ENCODE measurements around the gene SPOCK3. TPM values are rescaled to one million over a fixed set of nuclear protein-coding genes. Genes with fewer than 3 reads are reported as not detected.

The SPOCK3 gene
- total and polyA plus RNA-seq, 2 donors (not counting 3 experiments of a cell fraction or from before 2014, with no cell fraction given): 0.10 TPM; not detected in 1

DNA sequence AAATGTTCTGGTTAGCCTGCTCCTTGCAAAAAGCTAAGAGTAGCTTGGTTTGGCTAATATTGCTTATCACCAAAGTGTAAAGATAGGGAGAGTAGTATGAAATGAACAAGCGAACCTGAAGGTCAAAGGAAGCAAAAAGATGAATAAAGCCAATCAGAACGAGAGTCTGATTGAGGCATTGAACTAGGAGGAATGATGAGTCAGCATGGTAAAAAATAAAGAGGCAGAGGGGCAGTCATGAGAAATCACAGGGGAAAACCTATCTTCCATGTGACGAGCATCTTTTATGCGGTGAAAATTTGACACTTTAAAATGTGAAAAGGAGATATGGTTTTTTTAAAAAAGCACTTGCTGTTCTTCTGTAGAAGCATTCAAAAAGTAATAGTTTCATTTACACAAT, 533.7 kb downstream of the SPOCK3 start:
- Histone ChIP-seq H3K9me3 (replicated peaks; ENCODE audit: control insufficient read depth, insufficient read depth, low read length) (peaks cover 5% of the 10 kb centered on the region), H3K79me2 (ENCODE audit: control insufficient read depth, insufficient read depth, low read length) (no peaks in the 10 kb centered on the region), H4K20me1 (replicated peaks; ENCODE audit: control insufficient read depth, extremely low read depth, insufficient read depth, low read length) (no peaks in the 10 kb centered on the region), H3K4me1 (ENCODE audit: control insufficient read depth, extremely low read depth, insufficient read depth, low read length) (no peaks in the 10 kb centered on the region), H3K9ac (replicated peaks; ENCODE audit: extremely low read depth, insufficient read depth, low read length) (no peak overlapping the region), H2AFZ (ENCODE audit: low read depth, low read length) (no peak overlapping the region), H3K27ac (ENCODE audit: insufficient read depth, low read depth, low read length) (no peak overlapping the region), H3K4me3 (replicated peaks in 1 of 3; ENCODE audit: insufficient read depth in 1 of 3, low read depth in 1 of 3, low read length in 3 of 3) (no peak overlapping the region), H3K27me3 (ENCODE audit: control insufficient read depth in 2 of 2, insufficient read depth in 2 of 2, low read length in 2 of 2) (no peaks in the 10 kb centered on the region), H3K36me3 (ENCODE audit: control insufficient read depth in 2 of 2, extremely low read depth in 1 of 2, insufficient read depth in 2 of 2, low read length in 2 of 2) (no peaks in the 10 kb centered on the region), H3K4me2 (ENCODE audit: insufficient read depth, low read length) (no peak overlapping the region), H3K9me1 (replicated peaks; ENCODE audit: control insufficient read depth, extremely low read depth, insufficient read depth, low read length) (no peaks in the 10 kb centered on the region)
- TF ChIP-seq GATA2 (IDR thresholded peaks at IDR 0.05; ENCODE audit: insufficient read depth, insufficient read length, low read depth, low read length): no peak
- TF ChIP-seq JUN (IDR thresholded peaks at IDR 0.05; ENCODE audit: borderline replicate concordance, insufficient read depth, insufficient read length, low read depth): no peak
- TF ChIP-seq EZH2 (IDR thresholded peaks at IDR 0.05; ENCODE audit: borderline replicate concordance, low read depth, low read length, severe bottlenecking): no peak
- no peak for TF ChIP-seq MAX (IDR thresholded peaks at IDR 0.05; ENCODE audit: insufficient read depth, insufficient read length)
- no peak for TF ChIP-seq FOS (IDR thresholded peaks at IDR 0.05; ENCODE audit: borderline replicate concordance, insufficient read depth, low read length)
- TF ChIP-seq MYC (IDR thresholded peaks at IDR 0.05; ENCODE audit: low read depth, low read length): no peak
- TF ChIP-seq POLR2AphosphoS5 (IDR thresholded peaks at IDR 0.05; ENCODE audit: insufficient read depth, low read depth, low read length): no peak
- TF ChIP-seq POLR2A (IDR thresholded peaks at IDR 0.05; ENCODE audit: low read depth, low read length): no peak
- TF ChIP-seq, protein P1, sequence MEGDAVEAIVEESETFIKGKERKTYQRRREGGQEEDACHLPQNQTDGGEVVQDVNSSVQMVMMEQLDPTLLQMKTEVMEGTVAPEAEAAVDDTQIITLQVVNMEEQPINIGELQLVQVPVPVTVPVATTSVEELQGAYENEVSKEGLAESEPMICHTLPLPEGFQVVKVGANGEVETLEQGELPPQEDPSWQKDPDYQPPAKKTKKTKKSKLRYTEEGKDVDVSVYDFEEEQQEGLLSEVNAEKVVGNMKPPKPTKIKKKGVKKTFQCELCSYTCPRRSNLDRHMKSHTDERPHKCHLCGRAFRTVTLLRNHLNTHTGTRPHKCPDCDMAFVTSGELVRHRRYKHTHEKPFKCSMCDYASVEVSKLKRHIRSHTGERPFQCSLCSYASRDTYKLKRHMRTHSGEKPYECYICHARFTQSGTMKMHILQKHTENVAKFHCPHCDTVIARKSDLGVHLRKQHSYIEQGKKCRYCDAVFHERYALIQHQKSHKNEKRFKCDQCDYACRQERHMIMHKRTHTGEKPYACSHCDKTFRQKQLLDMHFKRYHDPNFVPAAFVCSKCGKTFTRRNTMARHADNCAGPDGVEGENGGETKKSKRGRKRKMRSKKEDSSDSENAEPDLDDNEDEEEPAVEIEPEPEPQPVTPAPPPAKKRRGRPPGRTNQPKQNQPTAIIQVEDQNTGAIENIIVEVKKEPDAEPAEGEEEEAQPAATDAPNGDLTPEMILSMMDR (IDR thresholded peaks at IDR 0.05; ENCODE audit: extremely low read depth in 1 of 2, insufficient read depth in 1 of 2, low read depth in 1 of 2, low read length in 2 of 2): no peak
- intact Hi-C loops (cut with micrococcal nuclease) (no loop called here), dilution Hi-C loops (cut with MboI; ENCODE audit: extremely low pct_ligation_motif_present, low sequenced_read_pairs) (no loop called here)
- FAIRE-seq (no peak), DNase-seq (ENCODE audit: low read depth, low spot score) (no peak)
- no TSS peak for BruUV-seq (replicated peaks)
- POLR2A ChIA-PET: no interaction called here
- CTCF ChIA-PET: no interaction called here
